ENCODE data around the gene DDI2. TPM values are rescaled to one million over a fixed set of nuclear protein-coding genes. Genes with fewer than 3 reads are reported as not detected.
"Not testable (repeated sequence)": the region's sequence is repeated elsewhere in the genome, so short reads cannot be mapped to it uniquely, and the experiment has no call there.

The DDI2 gene
- polyA plus RNA-seq, 1 donor: 28.1 TPM

DNA sequence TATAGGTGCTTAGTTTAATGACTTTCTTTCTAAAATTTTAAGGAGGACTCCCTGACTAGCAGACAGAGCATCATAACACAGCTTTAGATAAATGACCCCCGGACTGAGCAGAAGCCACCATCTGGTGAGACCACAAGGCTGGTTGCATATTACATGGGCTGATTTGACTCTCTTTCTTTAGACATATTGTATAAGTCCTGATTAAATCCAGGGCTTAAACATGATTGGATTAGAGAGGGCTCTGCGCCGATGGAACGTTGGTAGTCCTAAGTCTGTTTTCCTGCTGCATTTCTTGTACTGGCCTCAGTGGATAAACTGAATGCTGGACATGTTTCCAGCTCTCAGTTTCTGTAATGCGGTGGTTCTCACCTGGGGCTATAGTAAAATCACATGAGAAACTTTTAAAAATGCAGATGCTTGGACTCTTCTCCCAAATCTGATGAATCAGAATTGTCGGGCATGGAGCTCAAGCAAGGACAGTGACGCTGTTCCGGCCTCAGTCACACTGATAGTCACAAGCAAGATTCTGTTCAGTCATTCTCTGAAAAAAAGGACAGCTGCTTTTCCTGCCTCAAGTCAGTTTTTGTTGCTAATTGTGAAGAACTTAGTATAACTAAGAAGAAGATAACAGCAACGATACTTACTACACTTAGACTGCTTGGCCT is 16.6 kb downstream of the DDI2 start:
- no peak for DNase-seq

DNA sequence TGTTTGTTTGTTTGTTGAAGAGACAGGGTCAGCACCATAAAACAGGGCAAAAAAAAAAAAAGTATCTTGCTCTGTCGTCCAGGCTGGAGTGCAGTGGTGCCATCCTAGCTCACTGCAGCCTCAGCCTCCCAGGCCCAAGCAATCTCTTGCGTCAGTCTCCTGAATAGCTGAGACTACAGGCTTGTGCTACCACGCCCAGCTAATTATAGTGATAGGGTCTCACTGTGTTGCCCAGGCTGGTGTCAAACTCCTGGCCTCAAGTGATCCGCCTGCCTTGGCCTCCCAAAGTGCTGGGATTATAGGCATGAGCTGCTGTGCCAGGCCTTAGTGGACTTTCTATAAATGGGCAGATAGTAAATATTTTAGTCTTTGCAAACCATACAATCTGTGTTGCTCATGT is 19.2 kb downstream of the DDI2 start:
- no peak for DNase-seq

DNA sequence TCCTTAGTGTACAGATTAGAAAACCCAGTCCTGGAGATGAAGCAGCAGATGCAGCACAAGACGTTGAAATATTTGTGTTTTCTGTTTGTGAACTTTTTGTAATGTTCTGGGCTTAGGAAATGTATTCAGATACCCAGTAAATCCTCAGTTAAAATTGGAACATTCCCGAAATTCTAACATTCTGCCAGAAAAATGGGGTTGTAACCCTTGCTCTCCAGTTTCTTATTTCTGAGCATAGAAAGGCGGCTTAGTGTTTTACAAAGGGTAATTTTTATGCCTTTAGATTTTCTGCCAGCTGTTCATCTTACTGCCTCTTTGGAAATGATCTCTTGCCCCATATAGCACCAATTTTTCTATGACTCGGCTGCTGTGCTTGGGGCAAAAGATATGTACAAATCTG is 20.6 kb downstream of the DDI2 start:
- DNase-seq: no peak

DNA sequence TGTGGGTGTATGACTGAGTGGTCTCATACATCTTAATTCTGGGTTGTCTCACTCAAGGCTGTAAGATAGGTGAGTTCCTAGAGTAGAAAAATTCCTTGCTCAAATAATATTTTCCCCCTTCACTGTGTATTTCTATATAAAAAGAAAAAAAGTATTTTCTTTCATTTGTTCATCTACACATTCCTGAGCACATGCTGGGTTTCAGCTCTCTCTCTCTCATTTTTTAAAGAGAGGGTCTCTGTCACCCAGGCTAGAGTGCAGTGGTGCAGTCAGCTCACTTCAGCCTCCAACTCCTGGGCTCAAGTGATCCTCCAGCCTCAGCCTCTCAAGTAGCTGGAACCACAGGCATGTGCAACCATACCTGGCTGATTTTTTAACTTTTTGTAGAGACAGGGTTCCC is 22.0 kb downstream of the DDI2 start:
- DNase-seq: no peak

DNA sequence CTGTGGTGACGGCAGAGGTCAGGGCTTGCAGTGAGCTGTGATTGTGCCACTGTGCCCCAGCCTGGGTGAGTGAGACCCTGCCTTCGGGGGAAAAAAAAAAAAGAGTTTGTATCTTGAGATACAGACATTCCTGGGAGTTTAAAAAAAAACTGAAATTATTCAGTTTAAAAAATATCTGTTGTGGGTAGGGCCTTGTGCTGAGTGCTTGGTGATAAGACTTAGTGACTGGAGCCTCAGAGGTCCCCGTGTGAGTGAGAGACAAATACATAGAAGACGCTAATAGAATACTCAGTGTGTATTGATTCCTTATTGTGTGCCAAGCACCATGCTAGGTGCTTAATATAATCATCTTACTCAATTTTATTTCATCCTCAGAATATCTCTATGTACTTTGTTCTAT is 22.7 kb downstream of the DDI2 start:
- DNase-seq: no peak

DNA sequence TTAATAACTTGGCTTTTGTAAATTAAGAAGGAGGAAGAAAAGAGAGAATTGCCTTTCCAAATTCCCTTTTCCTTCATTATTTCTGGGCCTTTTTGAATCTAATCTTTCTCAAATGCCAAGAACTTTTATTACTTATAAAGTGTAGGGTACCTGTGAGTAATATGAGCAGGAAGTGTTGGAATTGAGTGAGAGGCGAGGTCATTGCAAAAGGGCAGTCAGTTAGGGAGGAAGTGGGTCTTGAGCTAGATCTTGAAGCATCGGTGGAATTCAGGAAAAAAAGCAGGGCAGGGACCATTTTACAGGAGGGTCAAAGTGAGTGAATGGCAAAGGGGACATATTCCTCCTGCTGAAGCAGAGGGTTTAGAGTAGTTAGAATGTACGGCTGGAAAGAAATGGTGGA is 23.4 kb downstream of the DDI2 start:
- DNase-seq: no peak

DNA sequence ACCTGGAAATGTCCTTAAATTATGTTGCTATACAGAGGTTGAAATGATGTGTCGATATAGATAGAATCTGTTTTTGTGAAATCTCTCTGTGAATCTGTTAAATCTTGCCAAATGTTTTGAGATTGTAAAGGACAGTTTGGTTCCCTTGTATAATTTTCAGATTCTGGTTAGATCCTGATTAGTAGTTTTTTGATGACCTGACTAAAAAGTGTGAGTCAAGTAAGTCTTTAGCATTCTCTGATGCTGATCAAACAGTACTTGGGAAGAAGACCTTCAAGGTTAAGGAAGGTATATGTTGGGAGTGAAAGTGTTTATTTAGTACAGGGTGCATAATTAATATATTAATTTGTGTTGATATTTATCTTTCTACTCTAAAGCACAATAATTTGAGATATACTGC is 32.7 kb downstream of the DDI2 start:
- DNase-seq: no peak

DNA sequence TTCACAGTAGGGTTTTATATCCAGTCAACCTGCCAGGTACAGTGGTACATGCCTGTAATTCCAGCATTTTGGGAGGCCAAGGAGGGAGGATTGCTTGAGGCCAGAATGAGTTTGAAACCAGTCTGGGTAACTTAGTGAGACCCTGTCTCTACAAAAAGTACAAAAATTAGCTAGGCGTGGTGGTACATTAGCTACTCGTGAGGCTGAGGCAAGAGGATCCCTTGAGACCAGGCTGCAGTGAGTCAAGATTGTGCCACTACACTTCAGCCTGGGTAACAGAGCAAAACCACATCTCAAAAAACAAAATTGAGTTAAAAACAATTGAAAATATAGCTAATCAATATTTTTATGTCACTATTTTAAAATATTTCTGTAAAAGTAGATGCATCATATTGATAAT is 33.2 kb downstream of the DDI2 start:
- no peak for DNase-seq

DNA sequence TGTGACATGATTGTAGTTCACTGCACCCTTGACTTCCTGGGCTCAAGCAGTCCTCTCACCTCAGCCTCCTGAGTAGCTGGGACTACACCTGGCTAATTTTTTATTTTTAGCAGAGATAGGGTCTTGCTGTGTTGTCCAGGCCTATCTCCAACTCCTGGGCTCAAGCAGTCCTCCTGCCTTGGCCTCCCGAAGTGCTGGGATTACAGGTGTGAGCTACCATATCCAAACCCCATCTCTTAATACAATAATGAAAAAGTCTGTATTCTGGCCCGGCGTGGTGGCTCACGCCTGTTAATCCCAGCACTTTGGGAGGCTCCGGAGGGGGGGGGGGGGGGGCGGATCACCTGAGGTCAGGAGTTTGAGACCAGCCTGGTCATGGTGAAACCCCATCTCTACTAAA is 34.9 kb downstream of the DDI2 start:
- not testable (repeated sequence) for DNase-seq

DNA sequence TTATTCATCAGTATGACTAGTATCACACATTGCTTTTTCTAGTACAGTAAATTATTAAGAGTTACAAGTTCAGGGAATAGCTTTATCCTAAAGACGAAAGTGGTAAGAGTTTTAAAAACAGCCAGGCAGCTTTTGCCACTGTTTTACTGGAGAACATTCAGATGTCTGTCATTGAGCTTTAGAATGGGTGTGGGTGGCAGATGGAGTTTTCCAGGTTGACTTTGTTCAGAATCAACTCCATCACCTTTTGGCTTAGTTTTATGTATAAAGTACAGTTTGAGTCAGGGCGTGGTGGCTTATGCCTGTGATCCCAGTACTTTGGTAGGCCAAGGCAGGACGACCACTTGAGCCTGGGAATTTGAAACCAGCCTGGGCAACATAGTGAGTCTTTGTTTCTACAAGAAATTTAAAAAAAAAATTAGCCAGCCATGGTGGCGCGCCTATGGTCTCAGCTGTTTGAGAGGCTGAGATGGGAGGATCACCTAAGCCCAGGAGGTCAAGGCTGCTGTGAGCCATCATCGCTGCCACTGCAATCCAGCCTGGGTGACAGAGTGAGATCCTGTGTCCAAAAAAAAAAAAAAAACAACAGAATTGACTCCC is 36.9 kb downstream of the DDI2 start:
- DNase-seq: no peak

DNA sequence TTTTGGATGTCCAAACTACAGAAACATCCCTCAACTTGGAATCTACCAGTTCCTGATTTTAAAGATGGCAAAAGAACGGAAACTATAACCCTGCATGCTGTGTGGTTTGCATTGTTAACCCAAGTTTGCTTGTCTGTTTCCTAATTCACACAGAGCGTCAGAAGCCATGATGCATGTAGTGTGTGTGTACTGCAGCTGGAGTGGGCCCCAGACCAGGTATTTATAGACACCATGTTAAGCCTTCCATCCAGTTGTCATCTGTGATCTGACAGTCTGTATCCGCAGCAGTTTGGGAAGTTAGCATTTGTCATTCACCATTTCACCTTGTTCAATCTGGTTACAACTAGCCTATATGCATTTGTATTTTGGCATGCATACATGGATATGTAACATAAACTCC is 39.2 kb downstream of the DDI2 start:
- DNase-seq: no peak

DNA sequence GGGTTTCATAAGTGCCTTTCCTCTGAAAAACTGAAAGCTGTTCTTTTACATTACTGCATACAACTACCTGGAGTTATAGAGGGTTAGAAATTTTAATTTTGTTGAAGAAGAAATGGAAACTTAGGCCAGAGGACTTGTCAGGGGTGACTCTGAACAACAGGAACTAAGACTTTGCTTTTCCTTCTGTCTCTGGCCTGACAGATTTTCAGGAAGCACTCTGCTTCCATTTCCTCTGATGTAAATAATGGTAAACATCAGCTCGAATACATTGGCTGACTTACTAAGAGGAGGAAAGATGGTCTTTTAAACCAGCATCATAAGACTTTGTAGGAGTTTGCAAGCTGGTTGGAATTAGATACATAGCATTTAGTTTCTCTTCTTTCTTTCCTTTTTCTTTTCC is 39.8 kb downstream of the DDI2 start:
- DNase-seq: no peak

DNA sequence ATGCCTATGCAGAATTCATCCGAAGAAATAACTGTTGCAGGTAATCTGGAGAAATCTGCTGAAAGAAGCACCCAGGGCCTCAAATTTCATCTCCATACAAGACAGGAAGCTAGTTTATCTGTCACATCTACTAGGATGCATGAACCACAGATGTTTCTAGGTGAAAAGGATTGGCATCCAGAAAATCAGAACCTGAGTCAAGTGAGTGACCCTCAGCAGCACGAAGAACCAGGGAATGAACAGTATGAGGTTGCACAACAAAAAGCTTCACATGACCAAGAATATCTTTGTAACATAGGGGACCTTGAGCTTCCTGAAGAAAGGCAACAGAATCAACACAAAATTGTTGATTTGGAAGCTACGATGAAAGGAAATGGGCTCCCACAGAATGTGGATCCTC is 42.9 kb downstream of the DDI2 start:
- no peak for DNase-seq

DNA sequence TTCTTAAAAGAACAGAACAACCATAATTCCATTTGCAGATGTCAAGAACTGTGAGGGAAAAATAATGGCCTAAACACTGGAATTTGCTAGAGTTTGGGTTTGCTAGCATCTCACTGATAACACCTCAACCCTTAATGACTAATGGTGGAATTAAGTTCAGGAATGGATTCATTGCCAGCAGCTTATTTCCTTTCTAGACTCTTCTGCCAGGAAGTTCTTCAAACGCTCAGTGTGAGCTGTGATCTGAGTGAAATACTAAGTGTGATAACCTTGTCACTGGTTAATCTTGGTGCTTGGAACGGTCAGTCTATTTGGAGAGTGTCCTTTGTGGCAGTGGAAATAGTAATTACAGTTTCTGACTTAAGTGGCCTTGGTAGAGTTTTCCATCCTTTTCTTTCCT is 45.2 kb downstream of the DDI2 start:
- DNase-seq: no peak

DNA sequence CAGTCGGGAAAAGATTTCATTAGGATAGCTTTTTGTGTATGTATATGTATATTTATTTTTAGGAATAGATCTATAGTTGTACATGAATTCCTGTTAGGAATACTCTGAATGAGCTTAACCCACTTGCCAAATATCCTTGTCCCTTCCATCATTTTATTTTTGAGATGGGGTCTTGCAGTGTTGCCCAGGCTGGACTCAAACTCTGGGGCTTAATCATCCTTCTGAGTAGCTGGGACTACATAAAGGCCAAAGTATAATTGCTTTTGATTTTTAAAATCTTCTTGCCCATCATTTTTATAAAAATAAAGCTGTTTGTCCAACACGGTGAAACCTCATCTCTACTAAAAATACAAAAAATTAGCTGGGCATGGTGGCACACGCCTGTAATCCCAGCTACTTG is 46.7 kb downstream of the DDI2 start:
- no peak for DNase-seq

DNA sequence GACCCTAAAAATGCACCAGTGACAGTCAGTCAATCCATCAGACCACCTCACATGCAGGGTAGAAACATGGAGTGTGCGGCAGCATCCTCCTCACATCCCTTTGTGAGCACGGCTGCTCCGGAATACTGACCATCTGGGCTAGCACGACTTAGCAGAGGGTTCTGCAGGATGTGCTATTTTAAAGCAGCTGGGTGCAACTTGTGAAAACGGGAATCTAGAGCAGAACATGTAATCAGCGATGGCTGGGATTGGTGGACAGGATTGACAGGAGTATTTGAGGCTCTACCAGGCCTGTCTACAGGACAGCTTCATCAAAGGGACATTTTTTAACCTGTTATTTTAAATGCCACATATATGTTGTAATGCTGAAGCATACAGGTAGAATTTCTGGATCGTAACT is 50.1 kb downstream of the DDI2 start:
- DNase-seq: no peak

DNA sequence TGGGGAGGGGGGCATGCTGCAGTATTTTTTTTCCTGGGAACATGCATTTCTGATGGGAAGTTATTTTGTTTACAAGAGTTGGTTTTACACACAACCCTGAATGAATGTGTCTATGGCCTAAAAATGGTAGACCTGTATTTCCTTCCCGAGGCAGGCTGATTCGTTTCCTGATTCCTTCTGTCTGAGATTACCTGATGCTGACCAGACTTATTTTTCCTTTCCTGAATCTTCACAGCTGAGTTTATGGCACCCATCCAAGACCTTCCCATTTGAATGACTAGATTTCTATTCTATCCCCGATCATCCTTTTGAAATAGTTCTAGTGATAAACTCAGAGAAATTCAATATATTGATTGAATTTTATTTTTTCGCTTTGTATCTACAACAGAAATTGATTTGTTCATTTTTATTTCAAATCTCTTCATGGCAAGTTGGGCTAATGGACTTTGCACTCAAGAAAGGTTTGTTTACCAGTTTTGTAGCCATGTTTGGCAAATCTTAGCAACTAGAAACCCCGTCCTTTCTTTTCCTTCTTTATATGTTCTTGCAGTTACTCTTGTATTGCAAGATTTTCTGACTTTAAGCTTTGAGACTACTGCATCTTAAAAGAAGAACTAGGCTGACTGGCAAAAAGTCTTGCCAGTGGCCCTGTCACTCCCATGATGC is 51.0 kb downstream of the DDI2 start:
- DNase-seq: no peak

DNA sequence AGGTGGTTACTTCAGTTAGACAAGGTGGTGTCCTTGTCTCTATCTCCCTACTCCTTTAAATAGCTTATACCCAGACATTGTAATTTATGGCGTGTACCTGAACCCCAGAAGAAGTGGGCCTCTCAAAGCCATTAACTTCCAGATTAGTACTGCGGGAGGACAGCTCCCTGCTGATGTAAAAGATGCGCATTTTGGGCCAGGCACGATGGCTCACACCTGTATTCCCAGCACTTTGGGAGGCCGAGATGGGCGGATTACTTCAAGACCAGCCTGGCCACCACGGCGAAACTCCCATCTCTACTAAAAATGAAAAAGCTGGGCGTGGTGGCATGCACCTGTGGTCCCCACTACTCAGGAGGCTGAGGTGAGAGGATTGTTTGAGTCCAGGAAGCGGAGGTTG is 51.8 kb downstream of the DDI2 start:
- no peak for DNase-seq

DNA sequence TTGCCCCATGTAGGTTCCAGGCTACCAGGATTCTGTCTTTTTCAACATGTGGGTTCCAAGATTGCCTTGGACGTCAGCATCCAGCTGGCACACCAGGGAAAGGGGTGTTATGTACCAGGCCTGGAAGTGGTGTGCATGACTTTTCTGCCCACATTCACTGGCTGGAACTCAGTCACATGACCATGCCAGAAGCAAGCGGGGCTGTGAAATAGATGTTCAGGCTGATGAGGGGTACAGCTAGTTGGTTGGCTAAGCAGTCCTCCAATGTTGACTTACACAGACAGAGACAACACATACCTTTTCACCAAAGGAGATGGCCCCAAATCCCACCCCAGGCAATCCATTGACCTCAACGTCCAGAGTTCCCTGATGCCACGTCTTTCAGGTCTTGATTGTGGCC is 52.6 kb downstream of the DDI2 start:
- DNase-seq: no peak

DNA sequence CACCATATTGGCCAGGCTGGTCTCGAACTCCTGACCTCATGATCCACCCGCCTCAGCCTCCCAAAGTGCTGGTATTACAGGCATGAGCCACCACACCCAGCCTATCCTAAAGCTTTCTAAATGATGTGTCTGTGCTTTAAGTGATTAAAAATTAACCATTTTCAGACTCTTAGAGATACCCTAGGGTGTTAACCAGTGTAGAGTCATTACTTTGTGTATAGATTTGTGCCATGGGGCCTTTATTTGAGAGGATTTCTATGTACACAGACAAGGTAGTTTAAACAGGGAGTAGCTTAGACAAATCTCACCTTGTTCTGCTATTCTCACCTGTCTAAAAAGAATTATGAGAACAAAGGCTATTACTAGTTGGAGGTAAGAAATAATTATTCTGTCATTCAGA is 54.2 kb downstream of the DDI2 start:
- no peak for DNase-seq

DNA sequence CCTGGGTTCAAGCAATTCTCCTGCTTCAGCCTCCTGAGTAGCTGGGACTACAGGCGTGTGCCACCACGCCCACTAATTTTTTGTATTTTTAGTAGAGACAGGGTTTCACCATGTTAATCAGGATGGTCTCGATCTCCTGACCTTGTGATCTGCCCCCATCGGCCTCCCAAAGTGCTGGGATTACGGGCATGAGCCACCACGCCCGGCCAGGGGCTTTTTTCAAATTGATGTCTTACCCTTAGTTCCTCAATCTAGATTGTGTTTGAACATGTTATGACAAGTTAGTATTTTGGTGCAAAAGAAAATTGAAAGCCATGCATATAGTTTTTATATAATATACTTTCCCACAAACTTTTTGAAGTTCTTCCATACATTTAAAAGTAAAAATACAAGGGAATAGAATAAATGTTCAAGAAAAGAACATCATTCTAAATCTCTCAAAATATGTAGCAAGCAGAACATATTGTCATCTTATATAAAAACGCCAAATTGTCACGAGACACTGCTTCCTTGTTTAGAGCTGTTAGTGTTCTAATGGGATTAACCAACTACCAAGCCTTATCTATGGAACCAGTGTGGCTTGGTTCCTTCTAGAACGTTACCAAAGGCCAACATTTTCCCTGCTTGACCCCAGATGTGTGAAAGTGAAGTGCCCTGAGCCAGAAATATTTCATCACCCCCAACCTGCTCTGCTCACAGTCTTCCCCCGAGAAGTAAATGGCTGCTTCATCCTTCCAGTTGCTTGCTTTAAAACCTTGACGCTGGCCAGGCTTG is 57.3 kb downstream of the DDI2 start:
- DNase-seq: no peak

DNA sequence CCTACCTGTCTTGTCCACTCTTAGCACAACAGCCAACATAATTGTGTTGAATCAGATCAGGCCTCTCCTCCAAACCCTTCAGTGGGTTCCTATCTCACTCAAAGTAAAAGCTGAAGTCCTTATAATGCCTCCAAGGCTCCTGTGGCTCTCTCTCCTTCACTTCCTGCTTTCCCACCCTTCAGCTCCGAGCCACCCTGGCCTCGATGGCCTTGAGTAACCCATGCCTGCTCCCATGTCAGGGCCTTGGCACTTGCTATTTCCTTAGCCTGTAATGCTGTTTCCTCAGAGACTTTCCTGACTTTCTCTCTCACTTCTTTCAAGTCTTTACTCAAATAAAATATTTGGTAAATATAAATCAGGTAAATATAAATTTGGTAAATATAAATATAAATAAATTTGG is 58.8 kb downstream of the DDI2 start:
- no peak for DNase-seq

Data from left kidney (tissue), 2 donors.